PC-9 (cell line): ENCODE results near the gene TPH1. TPM values are rescaled to one million over a fixed set of nuclear protein-coding genes. Genes with fewer than 3 reads are reported as not detected.

Source experiments
- BruUV-seq: library from RNA; stranded (reverse); fragments of 400-500 nt; replicated peaks from 2 replicates; lab custom pipeline; 2021; lab: Mats Ljungman, UMichigan
- CTCF ChIA-PET: fragments of 300-600 bp; sonication (Branson Sonifier 250); formaldehyde crosslinking; loops from one replicate; lab custom pipeline; 2022; ENCODE audit warnings: antibody characterized with exemption; lab: Charles Lee
- POLR2A ChIA-PET: fragments of 300-600 bp; sonication (Branson Sonifier 250); formaldehyde crosslinking; loops from one replicate; lab custom pipeline; 2022; ENCODE audit warnings: antibody characterized with exemption; ENCODE audit not compliant: unreplicated experiment; lab: Charles Lee
- DNase-seq, 2 experiments: peaks; one replicate each; pipeline versions ENCODE4 v3.0.0 to v3.0.0-alpha.2; 2015 to 2022; ENCODE audit warnings: mixed read lengths in 1 of 2
- H2AFZ ChIP-seq: fragments of 200-600 bp; sonication (generic); 2 replicates; pipeline ENCODE4 v1.8.1; 2017; ENCODE audit warnings: antibody characterized with exemption
- H3F3A ChIP-seq: fragments of 200-600 bp; sonication (generic); 2 replicates; pipeline ENCODE4 v1.8.1; 2017; ENCODE audit warnings: antibody characterized with exemption, mild to moderate bottlenecking, low read depth; ENCODE audit not compliant: insufficient read depth
- H3K27ac ChIP-seq: fragments of 200-600 bp; sonication (generic); 2 replicates; pipeline ENCODE4 v1.6.1; 2016; ENCODE audit warnings: mixed run types
- H3K27me3 ChIP-seq: fragments of 200-600 bp; sonication (generic); 2 replicates; pipeline ENCODE4 v1.6.1; 2016; ENCODE audit warnings: low read depth, mixed run types; ENCODE audit not compliant: insufficient read depth
- H3K36me3 ChIP-seq: fragments of 200-600 bp; sonication (generic); 2 replicates; pipeline ENCODE4 v1.6.1; 2016; ENCODE audit warnings: low read depth, mixed run types
- H3K4me1 ChIP-seq: fragments of 200-600 bp; sonication (generic); replicated peaks from 2 replicates; pipeline ENCODE4 v1.6.1; 2016; ENCODE audit warnings: mixed run types; ENCODE audit not compliant: insufficient read depth
- H3K4me2 ChIP-seq: fragments of 200-600 bp; sonication (generic); 2 replicates; pipeline ENCODE4 v1.6.1; 2017; ENCODE audit warnings: mixed run types
- H3K4me3 ChIP-seq: fragments of 200-600 bp; sonication (generic); 2 replicates; pipeline ENCODE4 v1.6.1; 2016; ENCODE audit warnings: mixed run types
- H3K79me2 ChIP-seq: fragments of 200-600 bp; sonication (generic); 2 replicates; pipeline ENCODE4 v1.6.1; 2017; ENCODE audit warnings: low read depth, mixed run types
- H3K9me2 ChIP-seq: fragments of 200-600 bp; sonication (generic); 2 replicates; pipeline ENCODE4 v1.8.1; 2017; ENCODE audit warnings: mild to moderate bottlenecking; ENCODE audit not compliant: insufficient read depth
- H3K9me3 ChIP-seq: fragments of 200-600 bp; sonication (generic); 2 replicates; pipeline ENCODE4 v1.8.1; 2016; ENCODE audit warnings: low read depth; ENCODE audit not compliant: insufficient read depth
- H4K20me1 ChIP-seq: fragments of 200-600 bp; sonication (generic); 2 replicates; pipeline ENCODE4 v1.8.1; 2017; ENCODE audit not compliant: insufficient read depth
- CTCF ChIP-seq: fragments of 200-600 bp; sonication (generic); conservative IDR thresholded peaks from 2 replicates; pipeline ENCODE4 v1.6.1; 2017; ENCODE audit warnings: mixed run types, antibody characterized with exemption, mild to moderate bottlenecking, moderate library complexity
- EZH2 ChIP-seq: fragments of 200-600 bp; sonication (generic); IDR thresholded peaks from 2 replicates; pipeline ENCODE4 v1.8.0; 2017; ENCODE audit warnings: antibody characterized with exemption, low read depth
- intact Hi-C: fragments of 100-400 bp; cut with micrococcal nuclease; formaldehyde crosslinking; loops from one replicate; pipeline ENCODE4 v1.10.0; 2022; ENCODE audit not compliant: unreplicated experiment
- total RNA-seq: library from RNA; stranded (reverse); gene quantifications from 2 replicates; pipeline ENCODE4 v1.2.3, GENCODE V29; 2021

The TPH1 gene
- total RNA-seq, 1 experiment from 2014 or later: not detected

GRCh38 chr11:18080451-18080850 is 34.4 kb upstream of the TPH1 start:
- ChIA-PET CTCF (no interaction called here), POLR2A (no interaction called here)
- Histone ChIP-seq H3K27ac (no peak overlapping the region), H3K9me2 (no peaks in the 10 kb centered on the region), H3F3A (no peaks in the 10 kb centered on the region), H3K36me3 (peaks cover 12% of the 10 kb centered on the region), H3K4me1 (no peaks in the 10 kb centered on the region), H3K4me3 (no peak overlapping the region), H3K9me3 (no peaks in the 10 kb centered on the region), H2AFZ (no peak overlapping the region), H4K20me1 (no peaks in the 10 kb centered on the region), H3K4me2 (no peak overlapping the region), H3K27me3 (no peaks in the 10 kb centered on the region), H3K79me2 (no peaks in the 10 kb centered on the region)
- no peak for TF ChIP-seq CTCF
- no peak for TF ChIP-seq EZH2
- DNase-seq: no peak
- BruUV-seq: no TSS peak
- intact Hi-C loops: no loop called here

- H3K9me3 ChIP-seq: no peaks in the 10 kb centered on the region
- TF ChIP-seq EZH2 (no peak), CTCF (no peak)
- H3K9me2 ChIP-seq: no peaks in the 10 kb centered on the region
- ChIA-PET CTCF (no interaction called here), POLR2A (no interaction called here)
- no peaks in the 10 kb centered on the region for H4K20me1 ChIP-seq
- intact Hi-C loops: no loop called here
- no peaks in the 10 kb centered on the region for H3K79me2 ChIP-seq
- H3K36me3 ChIP-seq: peaks cover 12% of the 10 kb centered on the region
- no peaks in the 10 kb centered on the region for H3F3A ChIP-seq
- no peak for DNase-seq
- no TSS peak for BruUV-seq
- no peaks in the 10 kb centered on the region for H3K27me3 ChIP-seq
- no peaks in the 10 kb centered on the region for H3K4me1 ChIP-seq
- H3K4me2 ChIP-seq: no peak overlapping the region
- H3K4me3 ChIP-seq: no peak overlapping the region
- H3K27ac ChIP-seq: no peak overlapping the region
- no peak overlapping the region for H2AFZ ChIP-seq
Measured at GRCh38 chr11:18078909-18079308, 32.8 kb upstream of the TPH1 start.

GRCh38 chr11:18075444-18075843 is 29.4 kb upstream of the TPH1 start:
- no peak for TF ChIP-seq EZH2
- no peak for TF ChIP-seq CTCF
- ChIA-PET CTCF (no interaction called here), POLR2A (no interaction called here)
- Histone ChIP-seq H3K27ac (no peak overlapping the region), H3K79me2 (no peaks in the 10 kb centered on the region), H3K4me3 (no peak overlapping the region), H3K9me3 (no peaks in the 10 kb centered on the region), H4K20me1 (no peaks in the 10 kb centered on the region), H3K4me1 (no peaks in the 10 kb centered on the region), H3F3A (no peaks in the 10 kb centered on the region), H3K27me3 (no peaks in the 10 kb centered on the region), H3K4me2 (no peak overlapping the region), H3K9me2 (no peaks in the 10 kb centered on the region), H2AFZ (no peak overlapping the region), H3K36me3 (peaks cover 6% of the 10 kb centered on the region; the same call in 1 of the 2 replicates)
- intact Hi-C loops: no loop called here
- no peak for DNase-seq
- BruUV-seq: no TSS peak
